DOHH2 (cell line): Measurements from ENCODE around the gene SCAMP4.

Experiments
- H3F3A ChIP-seq: fragments of 200-600 bp; sonication (generic), shearing (Covaris generic); 2 replicates; pipeline ENCODE4 v1.6.0; 2016; ENCODE audit warnings: antibody characterized with exemption, mild to moderate bottlenecking; ENCODE audit not compliant: control insufficient read depth, insufficient read depth
- H3K27ac ChIP-seq: fragments of 200-600 bp; sonication (generic); 2 replicates; pipeline ENCODE4 v1.5.1; 2014; ENCODE audit warnings: low read depth, mild to moderate bottlenecking, low read length, moderate library complexity
- H3K27me3 ChIP-seq: fragments of 200-600 bp; sonication (generic); 2 replicates; pipeline ENCODE4 v1.6.1; 2014; ENCODE audit warnings: mild to moderate bottlenecking, low read length, mixed read lengths; ENCODE audit not compliant: control insufficient read depth
- H3K36me3 ChIP-seq: fragments of 200-600 bp; sonication (generic); 2 replicates; pipeline ENCODE4 v1.6.1; 2014; ENCODE audit warnings: mild to moderate bottlenecking, low read length, moderate library complexity, mixed read lengths; ENCODE audit not compliant: control insufficient read depth
- H3K4me1 ChIP-seq: fragments of 200-600 bp; sonication (generic); 2 replicates; pipeline ENCODE4 v1.6.1; 2014; ENCODE audit warnings: mild to moderate bottlenecking, low read length, mixed read lengths; ENCODE audit not compliant: control insufficient read depth
- H3K4me2 ChIP-seq: fragments of 200-600 bp; sonication (generic); 2 replicates; pipeline ENCODE4 v1.6.0; 2014; ENCODE audit warnings: mild to moderate bottlenecking, low read length, moderate library complexity
- H3K4me3 ChIP-seq: fragments of 200-600 bp; sonication (generic); 2 replicates; pipeline ENCODE4 v1.5.1; 2014; ENCODE audit warnings: mild to moderate bottlenecking, low read length, mixed read lengths
- H3K79me2 ChIP-seq: fragments of 200-600 bp; sonication (generic); 2 replicates; pipeline ENCODE4 v1.6.1; 2014; ENCODE audit warnings: mild to moderate bottlenecking, low read length, mixed read lengths; ENCODE audit not compliant: control insufficient read depth
- H3K9me2 ChIP-seq: fragments of 200-600 bp; sonication (generic); replicated peaks from 2 replicates; pipeline ENCODE4 v1.6.1; 2014; ENCODE audit warnings: mild to moderate bottlenecking, low read length, mixed read lengths; ENCODE audit not compliant: control insufficient read depth
- H3K9me3 ChIP-seq: fragments of 200-600 bp; sonication (generic); 2 replicates; pipeline ENCODE4 v1.6.1; 2014; ENCODE audit warnings: antibody characterized with exemption, low read length, mixed read lengths; ENCODE audit not compliant: control insufficient read depth, insufficient read depth
- H4K20me1 ChIP-seq: fragments of 200-600 bp; sonication (generic); 2 replicates; pipeline ENCODE4 v1.6.0; 2014; ENCODE audit warnings: low read depth, mild to moderate bottlenecking, antibody characterized with exemption, low read length, moderate library complexity; ENCODE audit not compliant: control insufficient read depth, insufficient read depth
- CTCF ChIP-seq: fragments of 200-600 bp; sonication (generic); IDR thresholded peaks from one replicate; pipeline ENCODE4 v1.5.1; 2014; ENCODE audit warnings: antibody characterized with exemption, mild to moderate bottlenecking, low read depth, low read length; ENCODE audit not compliant: poor library complexity, severe bottlenecking
- EZH2phosphoT487 ChIP-seq: fragments of 200-600 bp; sonication (generic); IDR thresholded peaks from 2 replicates; pipeline ENCODE4 v1.6.1; 2017; ENCODE audit warnings: borderline replicate concordance, mild to moderate bottlenecking, antibody characterized with exemption, low read length, moderate library complexity, mixed read lengths

SCAMP4 gene

GRCh38 chr19:1925544-1925943, 20.3 kb downstream of the SCAMP4 start:
- Histone ChIP-seq H3K36me3 (peaks cover 28% of the 10 kb centered on the region), H3K4me3 (no peak overlapping the region), H3K27ac (no peak overlapping the region), H3K9me2 (no peaks in the 10 kb centered on the region), H3K79me2 (no peaks in the 10 kb centered on the region), H3K4me2 (no peak overlapping the region), H3F3A (no peaks in the 10 kb centered on the region), H3K4me1 (peaks cover 27% of the 10 kb centered on the region), H3K9me3 (no peaks in the 10 kb centered on the region), H3K27me3 (peaks cover 8% of the 10 kb centered on the region), H4K20me1 (no peaks in the 10 kb centered on the region)
- no peak for TF ChIP-seq EZH2phosphoT487
- no peak for TF ChIP-seq CTCF

GRCh38 chr19:1929021-1929742, 24.0 kb downstream of the SCAMP4 start:
- Histone ChIP-seq H3K79me2 (no peaks in the 10 kb centered on the region), H3K27me3 (peaks cover 8% of the 10 kb centered on the region), H4K20me1 (no peaks in the 10 kb centered on the region), H3K36me3 (peaks cover 10% of the 10 kb centered on the region), H3K27ac (no peak overlapping the region), H3K9me2 (no peaks in the 10 kb centered on the region), H3K4me3 (peak overlapping the region; percentile 57), H3F3A (no peaks in the 10 kb centered on the region), H3K9me3 (peaks cover 4% of the 10 kb centered on the region), H3K4me2 (peak overlapping the region; percentile 74), H3K4me1 (peaks cover 32% of the 10 kb centered on the region)
- peak; percentile 81 for TF ChIP-seq CTCF
- TF ChIP-seq EZH2phosphoT487, result no peak

- peaks cover 13% of the 10 kb centered on the region for H3K9me3 ChIP-seq
- H3K79me2 ChIP-seq, result no peaks in the 10 kb centered on the region
- peaks cover 8% of the 10 kb centered on the region for H3K27me3 ChIP-seq
- H3F3A ChIP-seq, result peaks cover under 1% of the 10 kb centered on the region; the same call in 1 of the 2 replicates
- H3K4me2 ChIP-seq, result no peak overlapping the region
- H3K4me3 ChIP-seq, result no peak overlapping the region
- H3K36me3 ChIP-seq, result no peaks in the 10 kb centered on the region
- TF ChIP-seq CTCF (no peak), EZH2phosphoT487 (no peak)
- no peaks in the 10 kb centered on the region for H4K20me1 ChIP-seq
- H3K4me1 ChIP-seq, result peaks cover 36% of the 10 kb centered on the region
- no peak overlapping the region for H3K27ac ChIP-seq
- H3K9me2 ChIP-seq, result no peaks in the 10 kb centered on the region
These were observed 26.2 kb downstream of the SCAMP4 start for GRCh38 chr19:1931445-1931844.
